ENCODE data around the gene BCAS3.

BCAS3 gene

DNA sequence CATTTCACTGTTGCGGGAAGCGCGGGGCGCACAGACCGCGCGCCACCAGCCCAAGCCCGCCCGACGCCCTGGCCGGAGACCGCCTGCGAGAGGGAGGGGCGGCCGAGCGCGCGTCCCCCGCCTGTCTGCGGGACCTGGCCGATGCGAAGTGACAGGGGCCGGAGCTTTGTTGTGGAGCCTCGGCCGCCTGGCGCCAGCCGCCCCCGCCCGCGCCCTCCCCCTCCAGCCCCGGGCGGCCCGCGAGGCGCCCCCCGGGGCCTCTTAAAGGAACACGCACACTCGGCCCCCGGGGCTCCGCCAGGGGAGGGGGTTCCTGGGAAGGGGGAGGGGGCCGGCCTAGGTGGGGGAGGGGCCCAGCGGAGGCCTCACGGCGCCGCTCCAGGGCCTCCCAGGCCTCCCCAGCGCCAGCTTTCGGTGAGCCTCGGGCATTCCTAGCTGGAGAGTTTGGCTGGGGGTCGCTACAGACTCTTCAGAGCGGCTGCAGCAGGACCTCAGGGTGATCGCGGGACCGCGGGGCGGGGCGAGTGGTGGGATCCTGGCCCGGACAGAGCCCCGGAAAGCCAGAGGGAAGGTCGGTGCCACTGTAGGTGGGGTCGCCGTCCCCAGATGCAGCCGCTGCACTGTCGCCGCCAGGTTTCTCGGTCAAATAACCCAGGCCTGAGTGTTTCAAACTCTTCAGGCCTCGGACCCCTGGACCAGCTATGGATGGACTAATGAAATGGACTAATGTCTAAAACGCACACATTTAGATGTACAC lies 719.6 kb downstream of the BCAS3 start:
- DNase-seq (ENCODE audit: low read depth): peak; percentile 42

DNA sequence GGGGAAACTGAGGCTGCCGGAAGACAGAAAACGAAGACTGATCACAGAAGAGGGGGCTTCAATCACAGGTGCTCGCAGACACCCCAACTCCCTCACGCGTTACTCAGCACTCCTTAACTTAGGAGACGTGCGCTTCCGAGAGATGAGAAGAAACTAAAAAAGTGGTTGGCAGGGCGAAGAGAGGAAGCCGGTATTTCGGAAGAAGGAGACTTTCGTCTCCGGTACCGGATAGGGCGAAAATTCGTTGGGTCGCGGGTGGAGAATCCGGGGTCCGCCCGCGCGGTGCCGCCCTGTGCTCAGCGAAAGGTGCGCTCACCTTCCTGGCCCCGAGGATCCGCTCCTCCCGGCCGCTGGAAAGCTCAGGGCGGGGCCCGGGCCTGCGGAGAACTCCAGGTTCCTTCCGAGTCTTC lies 721.1 kb downstream of the BCAS3 start:
- no peak for DNase-seq (ENCODE audit: low read depth)

DNA sequence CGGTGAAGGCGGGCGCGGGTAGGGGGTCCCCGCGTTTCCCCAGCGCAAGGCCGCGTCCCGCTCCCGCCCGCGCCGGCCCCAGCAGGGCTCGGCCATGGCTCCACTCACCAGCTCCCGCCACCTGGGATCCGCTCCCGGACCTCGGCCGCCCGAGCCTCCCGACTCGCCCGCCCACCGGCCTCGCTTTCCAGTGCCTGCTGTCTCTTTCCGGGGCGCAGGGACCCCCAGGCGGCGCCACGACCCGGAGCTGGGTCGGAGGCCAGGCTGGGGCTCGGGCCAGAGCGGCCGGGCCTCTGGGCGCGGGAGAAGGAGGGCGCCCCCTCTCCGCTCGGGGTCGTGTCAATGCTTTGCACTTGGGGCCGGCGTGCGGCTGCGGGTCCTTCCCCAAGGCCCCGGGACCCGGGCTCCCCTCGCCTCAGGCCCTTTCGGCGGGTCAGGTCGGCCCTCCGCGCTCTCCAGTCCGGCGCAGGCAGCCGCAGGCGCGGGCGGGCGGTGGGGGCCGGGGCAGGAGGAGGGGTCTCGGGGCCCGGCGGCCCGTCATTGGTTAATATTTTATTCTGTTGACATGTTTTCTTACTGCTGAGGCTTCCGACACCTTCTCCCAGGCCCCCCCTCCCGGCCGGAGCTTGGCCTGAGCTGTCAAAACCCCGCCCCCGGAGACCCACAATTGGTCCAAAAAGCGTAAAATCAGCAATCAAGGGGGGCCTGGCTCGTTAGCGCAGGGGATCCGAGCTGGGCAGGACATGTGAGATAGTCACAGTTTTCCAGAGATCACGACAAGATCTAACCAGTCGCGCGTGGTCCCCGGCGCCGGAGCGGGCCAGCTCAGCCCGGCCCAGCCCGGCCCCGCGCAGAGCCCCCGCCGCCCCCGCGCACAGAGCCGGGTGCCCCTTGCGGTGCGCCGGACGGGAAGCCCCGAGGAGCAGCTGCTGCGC lies 721.7 kb downstream of the BCAS3 start, which contains the start of gene TBX2:
Gene TBX2 (plus strand): TSS at position 713 of the 935 bp plus-strand sequence. CDS start 334 bp downstream, outside the sequence.
- DNase-seq (ENCODE audit: low read depth): peak; percentile 93

DNA sequence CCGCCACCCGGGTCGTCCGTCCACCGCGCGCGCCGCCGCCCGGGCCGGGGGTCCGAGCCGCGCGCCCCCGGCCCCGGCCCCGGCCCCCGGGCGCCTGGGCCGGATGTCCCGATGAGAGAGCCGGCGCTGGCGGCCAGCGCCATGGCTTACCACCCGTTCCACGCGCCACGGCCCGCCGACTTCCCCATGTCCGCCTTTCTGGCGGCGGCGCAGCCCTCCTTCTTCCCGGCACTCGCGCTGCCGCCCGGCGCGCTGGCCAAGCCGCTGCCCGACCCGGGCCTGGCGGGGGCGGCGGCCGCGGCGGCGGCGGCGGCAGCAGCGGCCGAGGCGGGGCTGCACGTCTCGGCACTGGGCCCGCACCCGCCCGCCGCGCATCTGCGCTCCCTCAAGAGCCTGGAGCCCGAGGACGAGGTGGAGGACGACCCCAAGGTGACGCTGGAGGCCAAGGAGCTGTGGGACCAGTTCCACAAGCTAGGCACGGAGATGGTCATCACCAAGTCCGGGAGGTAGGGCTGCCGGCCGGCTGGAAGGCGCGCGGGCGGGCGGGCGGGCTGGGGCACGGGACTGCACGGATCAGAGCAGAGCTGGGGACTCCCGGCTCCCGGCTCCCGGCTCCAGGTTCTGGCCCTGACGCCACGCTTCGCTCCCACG lies 722.5 kb downstream of the BCAS3 start:
- DNase-seq (ENCODE audit: low read depth): peak; percentile 38

DNA sequence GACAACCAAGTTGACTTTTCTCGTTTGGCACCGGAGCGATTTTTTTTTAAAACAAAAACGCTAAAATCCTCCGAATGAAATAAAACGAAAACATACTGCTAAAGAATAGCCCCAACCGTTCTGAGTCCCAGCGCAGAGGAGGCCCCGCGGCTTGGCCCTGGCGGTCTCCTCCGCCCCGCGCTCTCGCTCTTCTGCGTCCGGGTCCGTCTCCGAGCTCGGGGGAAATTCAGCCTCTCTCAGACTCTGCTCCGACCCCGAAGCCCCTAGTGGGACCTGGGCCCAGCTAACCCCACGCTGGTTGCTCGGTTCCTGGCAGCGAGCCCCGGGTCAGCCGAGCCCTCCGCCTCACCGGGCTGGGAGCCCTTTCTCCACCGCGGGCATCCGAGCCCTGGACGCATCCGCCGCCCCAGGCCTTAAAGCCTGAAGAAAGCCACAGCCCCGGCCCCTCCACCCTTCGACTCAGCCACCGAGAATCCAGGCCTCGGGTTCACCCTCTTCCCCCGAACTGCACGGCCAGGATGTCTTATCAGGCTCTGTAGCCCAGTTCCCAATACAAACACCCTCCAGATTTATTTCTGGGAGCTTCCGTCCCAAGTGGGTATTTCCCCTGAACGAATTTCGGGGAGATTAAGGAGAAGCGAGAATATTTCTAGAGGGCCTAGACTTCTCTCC lies 723.2 kb downstream of the BCAS3 start:
- peak; percentile 48 for DNase-seq (ENCODE audit: low read depth)

DNA sequence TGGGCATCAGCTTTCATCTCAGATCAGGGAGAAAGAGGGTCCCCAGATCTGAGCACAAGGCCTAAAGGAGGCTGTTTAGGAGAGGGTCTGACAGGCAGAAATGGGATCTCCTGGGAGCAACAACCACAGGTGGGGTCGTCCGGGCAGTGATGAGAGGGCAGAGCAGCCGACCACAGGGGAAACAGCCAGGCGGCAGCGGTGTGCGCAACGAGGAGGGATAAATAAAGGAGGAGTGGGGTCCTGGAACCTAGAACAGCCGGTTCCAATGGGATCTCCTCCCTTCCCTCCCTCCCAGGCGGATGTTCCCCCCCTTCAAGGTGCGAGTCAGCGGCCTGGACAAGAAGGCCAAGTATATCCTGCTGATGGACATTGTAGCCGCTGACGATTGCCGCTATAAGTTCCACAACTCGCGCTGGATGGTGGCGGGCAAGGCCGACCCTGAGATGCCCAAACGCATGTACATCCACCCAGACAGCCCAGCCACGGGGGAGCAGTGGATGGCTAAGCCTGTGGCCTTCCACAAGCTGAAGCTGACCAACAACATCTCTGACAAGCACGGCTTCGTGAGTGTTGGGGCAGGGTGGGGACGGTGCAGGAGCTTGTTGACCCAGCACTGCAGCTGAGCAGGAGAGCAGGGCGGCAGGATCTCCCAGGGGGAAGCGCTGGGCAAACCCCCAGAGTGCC lies 723.9 kb downstream of the BCAS3 start:
- DNase-seq (ENCODE audit: low read depth): peak; percentile 47

DNA sequence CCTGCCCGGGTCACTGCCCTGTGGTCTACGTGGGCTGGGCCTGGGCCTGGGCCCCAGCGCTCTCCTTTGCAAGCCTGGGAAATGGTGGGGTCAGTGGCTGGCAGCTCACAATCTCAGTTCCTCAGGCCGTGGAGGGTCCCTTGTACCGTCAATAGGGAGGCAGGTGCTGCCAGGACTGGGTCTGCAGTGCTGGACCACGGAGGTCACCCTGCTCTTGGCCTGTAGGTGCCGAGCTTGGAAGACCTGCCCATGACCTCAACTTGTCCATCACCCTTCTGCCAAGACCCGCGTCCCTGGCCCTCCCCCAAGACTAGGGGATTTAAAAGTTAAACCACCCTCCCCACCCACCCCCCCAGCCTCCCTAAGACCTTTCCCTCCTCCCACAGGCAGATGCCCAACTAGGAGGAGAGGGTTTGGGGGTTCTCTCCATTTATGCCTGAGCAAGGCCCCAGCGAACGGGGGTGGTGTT lies 724.5 kb downstream of the BCAS3 start:
- peak; percentile 21 for DNase-seq (ENCODE audit: low read depth)

DNA sequence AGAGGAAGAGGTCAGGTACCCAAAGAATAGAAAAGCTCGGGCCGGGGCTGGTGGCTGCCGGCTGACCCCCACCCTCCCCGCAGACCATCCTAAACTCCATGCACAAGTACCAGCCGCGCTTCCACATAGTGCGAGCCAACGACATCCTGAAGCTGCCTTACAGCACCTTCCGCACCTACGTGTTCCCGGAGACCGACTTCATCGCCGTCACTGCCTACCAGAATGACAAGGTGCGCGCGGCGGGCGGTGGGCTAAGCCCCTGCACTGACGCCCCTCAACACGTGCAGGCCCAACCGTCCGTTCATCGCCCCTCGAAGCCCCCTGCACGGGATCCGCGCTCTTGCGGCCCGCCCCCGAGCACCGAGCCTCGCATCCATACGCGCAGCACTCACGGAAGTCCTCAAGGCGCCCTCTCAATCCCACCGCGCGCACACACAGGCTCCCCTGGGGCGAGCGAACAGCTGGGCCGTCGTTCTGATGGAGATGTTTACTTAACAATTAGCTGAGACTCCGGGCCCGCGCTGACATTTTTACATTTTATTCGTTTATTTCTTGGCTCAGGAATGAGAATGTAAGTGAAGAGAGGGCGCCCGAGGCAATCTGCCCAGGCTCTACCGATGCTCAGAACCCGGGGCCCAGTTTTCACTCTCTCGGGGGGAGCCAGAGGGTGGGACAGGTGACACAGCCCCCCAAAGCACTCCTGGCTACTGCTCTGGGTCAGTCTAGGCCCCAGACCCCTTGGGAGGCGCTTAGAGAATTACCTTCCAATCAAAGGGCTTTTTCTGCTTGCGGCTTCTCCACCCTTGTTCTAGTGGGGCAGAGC lies 725.5 kb downstream of the BCAS3 start:
- no peak for DNase-seq (ENCODE audit: low read depth)

DNA sequence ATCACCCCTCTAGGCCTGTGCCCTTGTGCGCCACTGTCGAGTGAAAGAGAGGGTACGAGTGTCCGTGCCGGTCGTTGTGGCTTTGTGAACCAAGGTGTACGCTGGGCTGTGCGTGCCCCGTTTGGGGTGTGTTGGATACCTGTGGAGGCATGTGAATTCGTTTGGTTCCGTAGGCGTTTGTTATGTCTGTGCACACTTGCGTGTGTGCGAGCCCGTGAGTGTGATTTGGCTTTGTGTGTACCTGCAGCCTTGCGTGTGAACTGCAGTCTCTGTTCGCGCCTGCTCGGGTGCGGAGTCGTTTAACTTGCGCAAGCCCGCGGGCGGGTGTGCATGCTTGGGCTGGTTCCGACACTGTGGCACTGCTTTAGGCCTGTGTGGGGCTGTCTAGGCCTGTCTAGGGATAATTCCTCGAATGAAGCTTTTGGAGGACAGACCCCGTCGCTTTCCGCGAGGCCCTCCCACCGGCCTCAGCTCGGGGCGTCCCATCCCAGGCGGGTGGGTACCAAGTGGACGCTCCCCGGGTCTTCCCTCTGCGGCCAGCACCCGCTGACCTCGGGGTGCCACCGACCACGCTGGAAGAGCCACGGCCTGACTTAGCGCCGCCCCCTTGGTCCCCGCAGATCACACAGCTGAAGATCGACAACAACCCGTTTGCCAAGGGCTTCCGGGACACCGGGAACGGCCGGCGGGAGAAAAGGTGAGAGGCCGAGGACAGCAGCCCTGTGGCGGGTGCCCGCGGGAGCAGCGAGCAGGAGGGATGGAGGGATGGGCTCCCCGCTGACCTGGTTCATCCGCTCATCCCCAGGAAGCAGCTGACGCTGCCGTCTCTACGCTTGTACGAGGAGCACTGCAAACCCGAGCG lies 726.4 kb downstream of the BCAS3 start:
- DNase-seq (ENCODE audit: low read depth): peak; percentile 40

DNA sequence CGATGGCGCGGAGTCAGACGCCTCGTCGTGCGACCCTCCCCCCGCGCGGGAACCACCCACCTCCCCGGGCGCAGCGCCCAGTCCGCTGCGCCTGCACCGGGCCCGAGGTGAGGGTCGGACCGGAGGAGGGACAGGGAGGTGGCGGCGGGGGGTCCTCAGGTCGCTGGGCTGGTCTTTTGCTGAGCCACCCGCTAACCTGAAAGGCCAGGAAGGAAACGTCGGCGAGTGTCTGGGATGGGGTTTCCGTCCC lies 726.9 kb downstream of the BCAS3 start:
- DNase-seq (ENCODE audit: low read depth): no peak

DNA sequence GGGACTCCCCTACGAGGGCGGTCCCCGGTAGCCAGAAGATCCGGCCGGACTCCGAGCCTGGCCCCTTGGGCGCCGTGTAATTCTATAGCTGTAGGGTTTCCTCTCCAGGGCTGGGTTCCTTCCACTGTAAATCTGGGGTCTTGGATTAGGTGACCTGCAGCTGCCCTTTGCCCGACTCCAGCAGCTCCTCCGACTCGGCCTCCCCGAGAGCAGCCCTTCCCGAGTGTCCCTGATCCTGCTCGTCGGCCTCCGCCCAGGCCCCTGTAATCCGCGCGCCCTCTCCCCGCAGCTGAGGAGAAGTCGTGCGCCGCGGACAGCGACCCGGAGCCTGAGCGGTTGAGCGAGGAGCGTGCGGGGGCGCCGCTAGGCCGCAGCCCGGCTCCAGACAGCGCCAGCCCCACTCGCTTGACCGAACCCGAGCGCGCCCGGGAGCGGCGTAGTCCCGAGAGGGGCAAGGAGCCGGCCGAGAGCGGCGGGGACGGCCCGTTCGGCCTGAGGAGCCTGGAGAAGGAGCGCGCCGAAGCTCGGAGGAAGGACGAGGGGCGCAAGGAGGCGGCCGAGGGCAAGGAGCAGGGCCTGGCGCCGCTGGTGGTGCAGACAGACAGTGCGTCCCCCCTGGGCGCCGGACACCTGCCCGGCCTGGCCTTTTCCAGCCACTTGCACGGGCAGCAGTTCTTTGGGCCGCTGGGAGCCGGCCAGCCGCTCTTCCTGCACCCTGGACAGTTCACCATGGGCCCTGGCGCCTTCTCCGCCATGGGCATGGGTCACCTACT lies 727.4 kb downstream of the BCAS3 start:
- no peak for DNase-seq (ENCODE audit: low read depth)

DNA sequence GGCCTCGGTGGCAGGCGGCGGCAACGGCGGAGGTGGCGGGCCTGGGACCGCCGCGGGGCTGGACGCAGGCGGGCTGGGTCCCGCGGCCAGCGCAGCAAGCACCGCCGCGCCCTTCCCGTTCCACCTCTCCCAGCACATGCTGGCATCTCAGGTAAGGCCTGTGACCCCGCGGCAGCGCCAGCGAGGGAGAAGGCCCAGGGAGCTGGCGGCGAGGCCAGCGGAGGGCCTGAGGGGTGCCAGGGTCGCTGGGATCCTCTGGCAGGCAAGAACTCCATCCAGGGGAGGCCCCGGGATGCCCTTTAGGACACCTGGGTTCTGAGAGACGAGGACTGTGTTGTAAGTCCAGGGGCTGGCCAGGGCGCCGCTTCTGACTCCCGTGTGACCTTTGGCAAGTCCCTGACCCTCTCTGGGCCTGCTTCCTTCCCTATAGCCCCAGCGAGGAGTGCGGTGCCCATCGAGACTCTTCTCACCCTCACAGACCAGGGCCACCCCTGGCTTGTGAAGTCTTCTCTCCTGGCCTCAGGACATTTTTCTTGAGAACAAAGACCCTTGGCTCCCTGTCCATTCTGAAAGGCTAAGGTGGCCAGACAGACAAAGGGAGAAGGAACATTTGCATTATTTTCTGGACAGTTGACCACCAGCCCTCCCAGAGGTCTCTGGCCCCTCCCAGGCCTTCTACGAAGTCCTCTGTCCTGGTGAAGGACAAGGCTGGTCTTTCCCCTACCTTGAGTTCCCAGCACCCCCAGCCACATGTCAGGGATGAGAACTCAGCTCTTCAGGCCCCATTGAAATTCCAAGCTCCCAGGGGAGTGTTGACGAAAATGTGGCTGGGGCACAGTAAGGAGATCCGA lies 728.3 kb downstream of the BCAS3 start:
- DNase-seq (ENCODE audit: low read depth): no peak

DNA sequence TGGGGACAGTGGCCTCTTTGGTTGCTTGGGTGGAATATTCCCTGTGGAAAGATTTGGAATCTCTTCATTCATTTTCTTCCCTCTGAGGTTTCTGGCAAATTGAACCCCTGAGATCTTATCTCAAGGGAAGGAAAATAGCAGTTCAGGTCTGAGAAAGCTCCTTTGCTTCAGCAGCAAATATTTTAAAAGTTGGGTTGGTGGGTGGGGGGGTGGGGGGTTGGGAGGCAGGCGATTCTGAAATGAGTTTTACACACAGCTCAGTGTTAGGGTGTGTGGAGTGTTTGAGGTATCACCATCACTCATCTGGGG lies 728.8 kb downstream of the BCAS3 start:
- no peak for DNase-seq (ENCODE audit: low read depth)

DNA sequence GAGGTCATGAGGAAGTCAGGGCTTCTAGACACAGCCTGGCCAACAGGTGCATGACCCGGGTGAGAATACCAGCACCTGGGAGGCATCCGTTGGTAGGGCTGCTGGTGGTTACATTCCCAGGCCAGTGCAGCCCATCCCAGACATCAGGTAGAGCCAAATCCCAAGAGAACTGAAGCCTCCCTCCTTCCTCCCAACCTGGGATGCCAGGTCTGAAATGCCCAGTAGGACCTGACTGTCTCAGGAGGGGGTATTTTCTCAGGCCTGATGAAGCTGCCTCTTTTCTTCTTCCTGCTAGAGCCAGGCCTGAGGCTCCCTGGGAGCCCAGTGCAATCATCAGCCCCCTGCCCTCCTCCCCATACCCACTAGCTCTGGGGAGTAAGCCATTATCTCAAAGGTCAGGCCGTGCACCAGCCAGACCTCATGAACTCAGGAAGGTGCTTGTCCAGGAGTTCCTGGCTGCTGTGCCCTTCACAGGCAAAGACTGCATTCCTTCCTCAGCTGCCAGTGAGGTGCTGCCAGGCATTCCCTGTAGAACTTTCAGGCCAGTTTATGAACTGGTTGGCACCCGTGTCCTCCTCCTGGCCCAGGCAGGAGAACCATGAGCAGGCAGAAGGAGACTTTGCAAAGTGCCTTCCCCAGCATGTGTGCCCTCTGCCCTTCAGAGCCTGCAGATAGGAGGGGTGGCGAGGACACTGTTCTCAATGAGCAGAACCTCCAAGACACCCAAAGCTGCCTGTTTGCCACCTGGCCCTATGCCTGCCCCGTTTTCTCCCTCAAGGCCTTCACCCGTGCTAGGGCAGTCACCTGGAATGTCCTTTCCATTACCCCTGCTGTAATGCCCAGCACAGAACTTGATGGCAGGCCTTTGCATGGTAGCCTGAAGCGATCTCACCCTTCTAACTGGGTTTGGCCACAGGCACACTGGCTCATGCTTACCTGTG lies 729.6 kb downstream of the BCAS3 start:
- DNase-seq (ENCODE audit: low read depth): no peak

DNA sequence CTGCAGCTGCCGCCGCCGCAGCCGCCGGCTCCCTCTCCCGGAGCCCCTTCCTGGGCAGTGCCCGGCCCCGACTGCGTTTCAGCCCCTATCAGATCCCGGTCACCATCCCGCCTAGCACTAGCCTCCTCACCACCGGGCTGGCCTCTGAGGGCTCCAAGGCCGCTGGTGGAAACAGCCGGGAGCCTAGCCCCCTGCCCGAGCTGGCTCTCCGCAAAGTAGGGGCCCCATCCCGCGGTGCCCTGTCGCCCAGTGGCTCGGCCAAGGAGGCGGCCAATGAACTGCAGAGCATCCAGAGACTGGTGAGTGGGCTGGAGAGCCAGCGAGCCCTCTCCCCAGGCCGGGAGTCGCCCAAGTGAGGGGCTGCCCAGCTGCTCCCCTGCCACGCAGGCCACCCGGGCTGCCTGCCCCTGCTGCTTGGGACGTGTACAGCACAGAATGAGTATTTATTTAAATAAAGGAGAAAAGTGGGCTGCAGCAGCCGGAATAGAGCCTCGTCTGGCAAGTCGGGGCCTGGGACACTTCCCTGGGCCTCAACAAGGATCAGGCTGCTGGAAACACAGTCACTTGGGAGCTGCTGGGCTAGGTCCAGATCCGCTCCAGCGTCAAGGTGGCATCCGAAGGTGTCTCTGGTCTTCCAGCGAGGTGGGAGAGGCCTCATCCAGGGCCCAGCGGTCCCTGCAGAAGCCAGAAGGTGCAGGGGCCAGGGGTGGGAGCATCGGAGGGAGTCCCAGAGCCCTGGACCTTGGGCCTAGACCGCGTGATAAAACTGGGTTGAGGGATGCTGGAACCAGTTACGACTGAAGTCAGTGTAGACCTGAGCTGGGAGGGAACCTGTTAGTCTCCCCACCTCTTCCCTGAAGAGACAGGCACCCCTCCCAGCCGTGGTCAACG lies 730.7 kb downstream of the BCAS3 start:
- no peak for DNase-seq (ENCODE audit: low read depth)

Measured in amniotic epithelial cell (primary cell).